Smooth muscle cell (in vitro differentiated cells): ENCODE measurements around the gene ZBTB37. TPM values are rescaled to one million over a fixed set of nuclear protein-coding genes. Genes with fewer than 3 reads are reported as not detected.
A peak's percentile ranks its signal among the peaks of the same experiment; 100 is the strongest.

Source experiments
- DNase-seq: peaks from one replicate; lab custom pipeline; 2025; ENCODE audit not compliant: unreplicated experiment; lab: John Stamatoyannopoulos, UW
- H2AFZ ChIP-seq: fragments of 200-600 bp; sonication (generic); 2 replicates; pipeline ENCODE4 v1.6.0; 2016; ENCODE audit warnings: antibody characterized with exemption, low read depth, mild to moderate bottlenecking
- H3F3A ChIP-seq: fragments of 200-600 bp; sonication (generic); 2 replicates; pipeline ENCODE4 v1.6.0; 2017; ENCODE audit warnings: antibody characterized with exemption, low read depth
- H3K27ac ChIP-seq: fragments of 200-600 bp; sonication (generic); 2 replicates; pipeline ENCODE4 v1.5.1; 2016; ENCODE audit warnings: low read depth, mild to moderate bottlenecking
- H3K27me3 ChIP-seq: fragments of 200-600 bp; sonication (generic); 2 replicates; pipeline ENCODE4 v1.6.1; 2016; ENCODE audit warnings: low read depth, mild to moderate bottlenecking
- H3K36me3 ChIP-seq: fragments of 200-600 bp; sonication (generic); 2 replicates; pipeline ENCODE4 v1.5.1; 2016; ENCODE audit warnings: low read depth
- H3K4me1 ChIP-seq: fragments of 200-600 bp; sonication (generic); 2 replicates; pipeline ENCODE4 v1.5.1; 2016; ENCODE audit warnings: low read depth
- H3K4me2 ChIP-seq: fragments of 200-600 bp; sonication (generic); 2 replicates; pipeline ENCODE4 v1.6.0; 2016; ENCODE audit warnings: mild to moderate bottlenecking
- H3K4me3 ChIP-seq: fragments of 200-600 bp; sonication (generic); 2 replicates; pipeline ENCODE4 v1.5.1; 2016; ENCODE audit warnings: mild to moderate bottlenecking
- H3K79me2 ChIP-seq: fragments of 200-600 bp; sonication (generic); 2 replicates; pipeline ENCODE4 v1.6.0; 2016; ENCODE audit warnings: low read depth, mild to moderate bottlenecking
- H3K9ac ChIP-seq: fragments of 200-600 bp; sonication (generic); 2 replicates; pipeline ENCODE4 v1.6.0; 2016; ENCODE audit warnings: low read depth
- H3K9me3 ChIP-seq: fragments of 200-600 bp; sonication (generic); replicated peaks from 2 replicates; pipeline ENCODE4 v1.5.1; 2016; ENCODE audit warnings: low read depth
- H4K20me1 ChIP-seq: fragments of 200-600 bp; sonication (generic); 2 replicates; pipeline ENCODE4 v1.6.0; 2016; ENCODE audit warnings: low read depth
- WGBS: methylation state at CpG from one replicate; pipeline ENCODE4 v1.1.7; 2016; ENCODE audit warnings: low lambda C conversion rate; 5-methylcytosine and 5-hydroxymethylcytosine counted together
- polyA plus RNA-seq: library from polyadenylated mRNA; unstranded; fragments of >200 nt; fragmentation: Nextera tagmentation; extraction: Ambion mirVana; gene quantifications from 2 replicates; pipeline ENCODE4 v1.2.1, GENCODE V29; 2016
- total RNA-seq: library from RNA; depleted of rRNA; stranded (reverse); fragments of >200 nt; gene quantifications from 2 replicates; pipeline ENCODE4 v1.2.3, GENCODE V29; 2014
- TF ChIP-seq, protein P1 (sequence below): fragments of 200-600 bp; sonication (generic); IDR thresholded peaks from 2 replicates; pipeline ENCODE4 v1.5.1; 2017; ENCODE audit warnings: borderline replicate concordance, mild to moderate bottlenecking, antibody characterized with exemption; ENCODE audit not compliant: insufficient read depth, poor library complexity, severe bottlenecking

The ZBTB37 gene
- total and polyA plus RNA-seq, 2 experiments from 2014 or later = 0.77 to 6.6 TPM

DNA sequence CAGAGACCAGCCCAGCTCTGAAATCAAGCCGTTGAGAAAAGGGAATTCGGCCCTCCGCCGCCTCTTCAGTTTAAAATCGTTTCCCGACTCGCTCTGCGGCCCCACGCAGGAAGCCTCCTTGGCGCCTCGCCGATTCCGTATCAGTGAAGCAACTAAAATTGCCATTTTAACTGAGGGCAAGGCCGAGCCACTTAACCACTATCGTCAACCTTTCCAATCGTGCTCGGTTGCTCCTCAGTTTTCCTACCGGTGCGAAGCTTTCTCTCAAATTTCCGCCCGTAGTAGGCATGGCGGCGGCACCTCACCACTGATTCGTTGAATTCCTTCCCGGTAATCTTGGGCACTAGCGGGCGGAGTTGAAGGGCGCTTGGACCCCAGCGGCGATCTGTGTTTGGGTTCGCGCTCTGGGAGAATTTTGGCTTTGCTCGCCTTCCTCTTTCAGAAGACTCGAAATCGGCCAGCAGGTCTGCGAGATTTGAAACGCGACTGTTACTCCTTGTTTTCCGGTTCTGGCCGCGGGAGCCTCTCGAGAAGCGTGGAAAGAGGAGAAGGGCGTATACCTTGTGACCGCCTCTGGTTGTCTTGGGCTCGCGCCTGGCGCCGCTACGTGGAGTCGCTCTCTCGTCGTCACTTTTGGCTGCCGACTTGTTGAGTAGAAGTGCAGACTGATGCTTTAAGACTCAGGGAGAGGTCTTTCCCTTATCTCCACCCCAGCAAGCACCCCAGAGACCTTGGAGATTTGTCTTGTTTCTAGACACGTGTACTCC lies 43.7 kb upstream of the ZBTB37 start, which contains the start of the genes CENPL and DARS2:
TSS of gene CENPL (minus strand) at position 569 of the 767 bp plus-strand sequence. CDS start 13,584 bp downstream, outside the sequence.
TSS of gene DARS2 (plus strand) at position 359 of the 767 bp plus-strand sequence. CDS start 557 bp downstream, outside the sequence.
- Histone ChIP-seq H3K27me3 (no peaks in the 10 kb centered on the region), H3K9me3 (no peaks in the 10 kb centered on the region), H3K36me3 (no peaks in the 10 kb centered on the region), H3K27ac (peak within 1 kb of the TSS; percentile 92), H3K9ac (peak within 1 kb of the TSS; percentile 87), H3K4me2 (peak within 1 kb of the TSS; percentile 92), H2AFZ (peak within 1 kb of the TSS; percentile 91), H3K4me3 (peak within 1 kb of the TSS; percentile 90), H3K4me1 (peaks cover 16% of the 10 kb centered on the region), H3F3A (no peaks in the 10 kb centered on the region), H4K20me1 (no peaks in the 10 kb centered on the region), H3K79me2 (peaks cover 42% of the 10 kb centered on the region)
- TF ChIP-seq, protein P1, sequence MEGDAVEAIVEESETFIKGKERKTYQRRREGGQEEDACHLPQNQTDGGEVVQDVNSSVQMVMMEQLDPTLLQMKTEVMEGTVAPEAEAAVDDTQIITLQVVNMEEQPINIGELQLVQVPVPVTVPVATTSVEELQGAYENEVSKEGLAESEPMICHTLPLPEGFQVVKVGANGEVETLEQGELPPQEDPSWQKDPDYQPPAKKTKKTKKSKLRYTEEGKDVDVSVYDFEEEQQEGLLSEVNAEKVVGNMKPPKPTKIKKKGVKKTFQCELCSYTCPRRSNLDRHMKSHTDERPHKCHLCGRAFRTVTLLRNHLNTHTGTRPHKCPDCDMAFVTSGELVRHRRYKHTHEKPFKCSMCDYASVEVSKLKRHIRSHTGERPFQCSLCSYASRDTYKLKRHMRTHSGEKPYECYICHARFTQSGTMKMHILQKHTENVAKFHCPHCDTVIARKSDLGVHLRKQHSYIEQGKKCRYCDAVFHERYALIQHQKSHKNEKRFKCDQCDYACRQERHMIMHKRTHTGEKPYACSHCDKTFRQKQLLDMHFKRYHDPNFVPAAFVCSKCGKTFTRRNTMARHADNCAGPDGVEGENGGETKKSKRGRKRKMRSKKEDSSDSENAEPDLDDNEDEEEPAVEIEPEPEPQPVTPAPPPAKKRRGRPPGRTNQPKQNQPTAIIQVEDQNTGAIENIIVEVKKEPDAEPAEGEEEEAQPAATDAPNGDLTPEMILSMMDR = no peak
- DNase-seq = peak; percentile 96
- under 1% methylated on average over 55 of the region's 55 CpGs for WGBS

DNA sequence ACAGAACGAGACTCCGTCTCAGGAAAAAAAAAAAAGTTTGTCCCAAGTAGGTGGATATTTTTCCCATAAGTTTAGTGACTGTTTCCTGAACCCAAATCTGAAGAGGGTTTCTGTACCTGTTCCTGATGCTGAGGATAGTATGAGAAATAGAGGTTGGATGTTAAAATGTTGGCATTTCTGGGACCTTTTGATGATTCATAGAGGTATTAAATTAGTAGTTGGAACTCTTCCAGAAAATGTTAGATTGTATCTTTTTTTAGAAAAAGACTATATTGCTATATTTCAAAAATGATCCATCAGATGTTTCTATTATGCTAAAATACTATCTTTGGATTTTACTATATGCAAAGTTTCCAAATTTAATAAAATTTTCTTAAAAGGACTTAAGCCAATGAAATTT lies 40.6 kb upstream of the ZBTB37 start:
- H3K79me2 ChIP-seq = peaks cover 12% of the 10 kb centered on the region
- peaks cover 12% of the 10 kb centered on the region for H3K4me1 ChIP-seq
- DNase-seq = no peak
- TF ChIP-seq, protein P1 = no peak
- H2AFZ ChIP-seq = no peak overlapping the region
- no peaks in the 10 kb centered on the region for H3F3A ChIP-seq
- H4K20me1 ChIP-seq = no peaks in the 10 kb centered on the region
- 95% methylated on average over 2 of the region's 2 CpGs for WGBS
- no peaks in the 10 kb centered on the region for H3K36me3 ChIP-seq
- no peak overlapping the region for H3K4me3 ChIP-seq
- no peaks in the 10 kb centered on the region for H3K9me3 ChIP-seq
- H3K27ac ChIP-seq = no peak overlapping the region
- no peak overlapping the region for H3K4me2 ChIP-seq
- H3K9ac ChIP-seq = no peak overlapping the region
- H3K27me3 ChIP-seq = no peaks in the 10 kb centered on the region

DNA sequence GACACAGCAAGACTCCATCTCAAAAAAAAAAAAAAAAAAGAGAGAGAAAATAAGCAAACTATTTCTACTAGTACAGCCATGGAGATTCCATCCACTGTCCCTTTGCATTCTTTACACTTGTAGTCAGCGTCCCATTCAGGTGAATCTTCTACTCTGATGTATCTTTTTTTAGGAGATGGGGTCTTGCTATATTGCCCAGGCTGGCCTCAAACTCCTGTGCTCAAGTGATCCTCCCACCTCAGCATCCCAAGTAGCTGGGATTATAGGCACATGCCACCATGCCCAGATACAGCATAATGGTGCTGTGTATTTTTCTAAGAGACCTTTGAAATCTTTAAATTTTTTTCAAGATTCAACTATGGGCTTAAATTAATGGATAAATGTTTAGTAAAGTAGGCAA lies 35.4 kb upstream of the ZBTB37 start:
- H3K4me1 ChIP-seq = peaks cover 3% of the 10 kb centered on the region
- no peaks in the 10 kb centered on the region for H4K20me1 ChIP-seq
- no peaks in the 10 kb centered on the region for H3K9me3 ChIP-seq
- H3K79me2 ChIP-seq = no peaks in the 10 kb centered on the region
- H3K4me2 ChIP-seq = no peak overlapping the region
- no peaks in the 10 kb centered on the region for H3K27me3 ChIP-seq
- WGBS = 100% methylated on average over 1 of the region's 1 CpG
- H3K36me3 ChIP-seq = peaks cover 14% of the 10 kb centered on the region
- TF ChIP-seq, protein P1 = no peak
- no peak overlapping the region for H3K4me3 ChIP-seq
- no peak overlapping the region for H2AFZ ChIP-seq
- H3K9ac ChIP-seq = no peak overlapping the region
- H3F3A ChIP-seq = no peaks in the 10 kb centered on the region
- DNase-seq = no peak
- H3K27ac ChIP-seq = no peak overlapping the region
